Cardiac fibroblast (primary cell): Measurements from ENCODE around the gene ZNF804A.

Experiments used
- DNase-seq, 2 donors: peaks; one replicate each; pipeline versions ENCODE4 v3.0.0 to v3.0.0-alpha.2; 2010; ENCODE audit warnings: low read depth in 2 of 2
- H3K4me3 ChIP-seq, 2 donors: replicated peaks in 1 of 2; 1 replicate in 1 of 2; 2 replicates in 1 of 2; pipeline ENCODE4 v1.5.1; 2011; ENCODE audit warnings: low read depth in 2 of 2, low read length in 2 of 2, mild to moderate bottlenecking in 2 of 2, moderate library complexity in 1 of 2
- CTCF ChIP-seq: IDR thresholded peaks from one replicate; pipeline ENCODE4 v1.5.1; 2011; ENCODE audit warnings: low read depth, mild to moderate bottlenecking, low read length, inconsistent platforms

ZNF804A gene

GRCh38 chr2:184685999-184686841, 87.9 kb downstream of the ZNF804A start:
- no peak overlapping the region for H3K4me3 ChIP-seq
- peak; percentile 18 to 23 for DNase-seq
- no peak for TF ChIP-seq CTCF

GRCh38 chr2:184689638-184690037, 91.3 kb downstream of the ZNF804A start:
- no peak overlapping the region for H3K4me3 ChIP-seq
- no peak for DNase-seq
- no peak for TF ChIP-seq CTCF

- peak; percentile 2 to 7 for DNase-seq
- TF ChIP-seq CTCF, result no peak
- no peak overlapping the region for H3K4me3 ChIP-seq
Observed at GRCh38 chr2:184692141-184692734, 93.9 kb downstream of the ZNF804A start.

- no peak overlapping the region for H3K4me3 ChIP-seq
- no peak for DNase-seq
- no peak for TF ChIP-seq CTCF
Observed at GRCh38 chr2:184696644-184697043, 98.3 kb downstream of the ZNF804A start.

- no peak for TF ChIP-seq CTCF
- no peak overlapping the region for H3K4me3 ChIP-seq
- DNase-seq, result no peak
Observed at GRCh38 chr2:184698476-184698875, 100.1 kb downstream of the ZNF804A start.

- no peak for TF ChIP-seq CTCF
- no peak for DNase-seq
- H3K4me3 ChIP-seq, result no peak overlapping the region
Observed at GRCh38 chr2:184721881-184722280, 123.6 kb downstream of the ZNF804A start.

- no peak overlapping the region for H3K4me3 ChIP-seq
- DNase-seq, result no peak
- TF ChIP-seq CTCF, result no peak
Observed at GRCh38 chr2:184727813-184728212, 129.5 kb downstream of the ZNF804A start.
